ENCODE results near the gene HYAL2. TPM values are rescaled to one million over a fixed set of nuclear protein-coding genes. Genes with fewer than 3 reads are reported as not detected.

HYAL2 gene
- polyA plus RNA-seq, 2 of the 4 experiments (the other 2 are of a cell fraction) = 24.5 to 31.0 TPM

DNA sequence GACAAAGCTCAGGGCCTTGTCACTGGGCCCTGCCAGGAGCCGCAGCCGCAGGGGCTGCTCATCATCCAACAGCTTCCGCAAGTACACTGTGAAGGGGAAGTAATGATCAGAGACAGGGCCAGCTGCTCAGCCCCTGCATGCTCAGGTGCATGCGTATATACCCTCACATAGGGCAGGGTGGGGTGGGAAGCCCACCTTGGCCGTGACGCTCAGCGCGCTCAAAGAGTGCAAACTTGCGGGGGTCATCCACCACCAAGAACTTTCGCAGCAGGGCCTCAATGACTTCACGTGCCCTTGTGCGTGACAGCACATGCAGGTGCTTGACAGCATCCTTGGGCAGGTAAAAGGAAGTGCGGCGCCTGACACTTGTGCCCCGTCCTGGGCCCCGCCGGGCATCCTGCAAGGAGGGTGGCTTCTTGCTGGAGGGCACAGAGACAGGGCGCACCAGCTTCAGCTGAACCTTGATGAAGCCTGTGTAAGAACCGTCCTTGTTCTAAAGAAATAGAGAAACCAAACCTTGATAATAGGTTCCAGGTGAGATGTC lies 8.9 kb upstream of the HYAL2 start:
- POLR2A ChIA-PET = no interaction called here
- DNase-seq (ENCODE audit: low read depth in 1 of 2, low spot score in 1 of 2) = no peak
- FAIRE-seq = no peak
- no peaks in the 10 kb centered on the region for H3K9me3 ChIP-seq
- no peak for ATAC-seq
- WGBS (ENCODE audit: missing lambda C conversion rate) = 90% methylated on average over 5 of the region's 19 CpGs
- CTCF ChIA-PET = interaction anchor here (1.5 to 6.2 kb wide), 2 partner anchors 9 to 137 kb away, joined by 3 to 56 read pairs; partner anchors contain the start of gene HYAL2
- no peak overlapping the region for H3K27ac ChIP-seq
- H3K4me1 ChIP-seq = peaks cover 36% of the 10 kb centered on the region
- H3K4me3 ChIP-seq = no peak overlapping the region
- no peak for TF ChIP-seq CBX8 (IDR thresholded peaks at IDR 0.05)
- TF ChIP-seq, protein P1, sequence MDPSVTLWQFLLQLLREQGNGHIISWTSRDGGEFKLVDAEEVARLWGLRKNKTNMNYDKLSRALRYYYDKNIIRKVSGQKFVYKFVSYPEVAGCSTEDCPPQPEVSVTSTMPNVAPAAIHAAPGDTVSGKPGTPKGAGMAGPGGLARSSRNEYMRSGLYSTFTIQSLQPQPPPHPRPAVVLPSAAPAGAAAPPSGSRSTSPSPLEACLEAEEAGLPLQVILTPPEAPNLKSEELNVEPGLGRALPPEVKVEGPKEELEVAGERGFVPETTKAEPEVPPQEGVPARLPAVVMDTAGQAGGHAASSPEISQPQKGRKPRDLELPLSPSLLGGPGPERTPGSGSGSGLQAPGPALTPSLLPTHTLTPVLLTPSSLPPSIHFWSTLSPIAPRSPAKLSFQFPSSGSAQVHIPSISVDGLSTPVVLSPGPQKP (IDR thresholded peaks at IDR 0.05; ENCODE audit: low read depth, low read length) = no peak
- no peak for TF ChIP-seq PHF8 (IDR thresholded peaks at IDR 0.05; ENCODE audit: borderline replicate concordance, low read depth)
- no peak for TF ChIP-seq FOXS1 (CRISPR knock-in tag; IDR thresholded peaks at IDR 0.05)
- H3K4me2 ChIP-seq = no peak overlapping the region

DNA sequence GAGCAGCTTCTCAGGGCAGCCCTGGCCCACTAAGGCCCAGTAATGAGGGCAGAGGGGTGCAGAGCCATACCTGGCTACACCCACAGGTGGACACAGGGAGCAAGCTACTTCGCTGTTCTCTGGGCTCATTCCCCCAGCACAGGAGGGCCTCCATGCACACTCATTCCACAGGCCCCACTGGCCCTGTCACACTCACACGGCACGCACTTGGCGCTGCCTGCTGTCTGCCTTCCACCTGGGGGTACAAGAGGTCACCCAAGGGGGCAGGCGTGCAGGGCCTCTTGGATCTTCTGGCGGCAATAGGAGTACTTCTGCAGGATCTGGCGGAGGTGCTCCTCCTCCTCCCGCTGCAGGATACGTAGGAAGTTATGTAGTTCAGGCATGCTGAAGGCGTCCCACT lies 7.8 kb upstream of the HYAL2 start:
- H3K27ac ChIP-seq = no peak overlapping the region
- no peak for FAIRE-seq
- no peaks in the 10 kb centered on the region for H3K9me3 ChIP-seq
- no peak for ATAC-seq
- POLR2A ChIA-PET = no interaction called here
- CTCF ChIA-PET = interaction anchor here (1.5 kb wide), 1 partner anchor 135 kb away, joined by 3 read pairs; no protein-coding TSS in a partner anchor
- no peak overlapping the region for H3K4me3 ChIP-seq
- peaks cover 27% of the 10 kb centered on the region for H3K4me1 ChIP-seq
- WGBS (ENCODE audit: missing lambda C conversion rate) = 85% methylated on average over 3 of the region's 10 CpGs
- no peak for DNase-seq (ENCODE audit: low read depth in 1 of 2, low spot score in 1 of 2)
- TF ChIP-seq TFCP2L1 (CRISPR knock-in tag; IDR thresholded peaks at IDR 0.05) (no peak), RFX5 (IDR thresholded peaks at IDR 0.05) (no peak), KDM1A (IDR thresholded peaks at IDR 0.05; ENCODE audit: low read depth) (no peak), GATA3 (IDR thresholded peaks at IDR 0.05; ENCODE audit: borderline replicate concordance) (no peak), HDAC2 (IDR thresholded peaks at IDR 0.05) (no peak), BHLHE40 (IDR thresholded peaks at IDR 0.05; ENCODE audit: low read depth, low read length) (no peak), JUN (IDR thresholded peaks at IDR 0.05) (no peak), ZSCAN20 (CRISPR knock-in tag; IDR thresholded peaks at IDR 0.05) (no peak), MAFK (IDR thresholded peaks at IDR 0.05; ENCODE audit: partially characterized antibody) (no peak), CEBPB (IDR thresholded peaks at IDR 0.05) (no peak), RAD21 (conservative IDR thresholded peaks at IDR 0.05 in 1 of 2, IDR thresholded peaks at IDR 0.05 in 1 of 2) (no peak), POLR2AphosphoS2 (conservative IDR thresholded peaks at IDR 0.05; ENCODE audit: low read length) (no peak)
- TF ChIP-seq, protein P2, sequence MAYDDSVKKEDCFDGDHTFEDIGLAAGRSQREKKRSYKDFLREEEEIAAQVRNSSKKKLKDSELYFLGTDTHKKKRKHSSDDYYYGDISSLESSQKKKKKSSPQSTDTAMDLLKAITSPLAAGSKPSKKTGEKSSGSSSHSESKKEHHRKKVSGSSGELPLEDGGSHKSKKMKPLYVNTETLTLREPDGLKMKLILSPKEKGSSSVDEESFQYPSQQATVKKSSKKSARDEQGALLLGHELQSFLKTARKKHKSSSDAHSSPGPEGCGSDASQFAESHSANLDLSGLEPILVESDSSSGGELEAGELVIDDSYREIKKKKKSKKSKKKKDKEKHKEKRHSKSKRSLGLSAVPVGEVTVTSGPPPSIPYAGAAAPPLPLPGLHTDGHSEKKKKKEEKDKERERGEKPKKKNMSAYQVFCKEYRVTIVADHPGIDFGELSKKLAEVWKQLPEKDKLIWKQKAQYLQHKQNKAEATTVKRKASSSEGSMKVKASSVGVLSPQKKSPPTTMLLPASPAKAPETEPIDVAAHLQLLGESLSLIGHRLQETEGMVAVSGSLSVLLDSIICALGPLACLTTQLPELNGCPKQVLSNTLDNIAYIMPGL (CRISPR knock-in tag; IDR thresholded peaks at IDR 0.05; ENCODE audit: borderline replicate concordance) = no peak
- TF ChIP-seq, protein P3, sequence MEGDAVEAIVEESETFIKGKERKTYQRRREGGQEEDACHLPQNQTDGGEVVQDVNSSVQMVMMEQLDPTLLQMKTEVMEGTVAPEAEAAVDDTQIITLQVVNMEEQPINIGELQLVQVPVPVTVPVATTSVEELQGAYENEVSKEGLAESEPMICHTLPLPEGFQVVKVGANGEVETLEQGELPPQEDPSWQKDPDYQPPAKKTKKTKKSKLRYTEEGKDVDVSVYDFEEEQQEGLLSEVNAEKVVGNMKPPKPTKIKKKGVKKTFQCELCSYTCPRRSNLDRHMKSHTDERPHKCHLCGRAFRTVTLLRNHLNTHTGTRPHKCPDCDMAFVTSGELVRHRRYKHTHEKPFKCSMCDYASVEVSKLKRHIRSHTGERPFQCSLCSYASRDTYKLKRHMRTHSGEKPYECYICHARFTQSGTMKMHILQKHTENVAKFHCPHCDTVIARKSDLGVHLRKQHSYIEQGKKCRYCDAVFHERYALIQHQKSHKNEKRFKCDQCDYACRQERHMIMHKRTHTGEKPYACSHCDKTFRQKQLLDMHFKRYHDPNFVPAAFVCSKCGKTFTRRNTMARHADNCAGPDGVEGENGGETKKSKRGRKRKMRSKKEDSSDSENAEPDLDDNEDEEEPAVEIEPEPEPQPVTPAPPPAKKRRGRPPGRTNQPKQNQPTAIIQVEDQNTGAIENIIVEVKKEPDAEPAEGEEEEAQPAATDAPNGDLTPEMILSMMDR (IDR thresholded peaks at IDR 0.05) = no peak
- TF ChIP-seq, protein P4, sequence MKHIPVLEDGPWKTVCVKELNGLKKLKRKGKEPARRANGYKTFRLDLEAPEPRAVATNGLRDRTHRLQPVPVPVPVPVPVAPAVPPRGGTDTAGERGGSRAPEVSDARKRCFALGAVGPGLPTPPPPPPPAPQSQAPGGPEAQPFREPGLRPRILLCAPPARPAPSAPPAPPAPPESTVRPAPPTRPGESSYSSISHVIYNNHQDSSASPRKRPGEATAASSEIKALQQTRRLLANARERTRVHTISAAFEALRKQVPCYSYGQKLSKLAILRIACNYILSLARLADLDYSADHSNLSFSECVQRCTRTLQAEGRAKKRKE (CRISPR knock-in tag; IDR thresholded peaks at IDR 0.05; ENCODE audit: low read depth) = no peak
- H3K4me2 ChIP-seq = no peak overlapping the region

Data from A549 (cell line).